ENCODE results near the gene IRF3. TPM values are rescaled to one million over a fixed set of nuclear protein-coding genes. Genes with fewer than 3 reads are reported as not detected.
"Not testable (repeated sequence)": the region's sequence is repeated elsewhere in the genome, so short reads cannot be mapped to it uniquely, and the experiment has no call there.

Gene IRF3
- total and polyA plus RNA-seq, 2 donors (not counting 1 experiment from before 2014, with no cell fraction given): 233 to 262 TPM

DNA sequence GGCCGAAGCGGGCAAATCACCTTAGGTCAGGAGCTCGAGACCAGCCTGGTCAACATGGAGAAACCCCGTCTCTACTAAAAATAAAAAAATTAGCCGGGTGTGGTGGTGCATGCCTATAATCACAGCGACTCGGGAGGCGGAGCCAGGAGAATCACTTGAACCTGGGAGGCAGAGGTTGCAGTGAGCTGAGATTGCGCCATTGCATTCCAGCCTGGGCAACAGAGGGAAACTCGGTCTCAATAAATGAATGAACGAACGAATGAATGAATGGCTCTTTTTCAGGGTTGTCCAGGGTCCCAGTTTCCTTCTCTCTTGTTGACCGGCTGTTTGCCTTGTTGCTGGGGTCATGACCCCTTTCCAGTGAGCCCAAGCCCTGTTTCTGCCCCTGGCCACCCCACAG is 47.8 kb downstream of the IRF3 start:
- POLR2A ChIA-PET: interaction anchor here (0.6 to 1.5 kb wide), 3 partner anchors 25 to 59 kb away, joined by 3 to 4 read pairs (median 3); no protein-coding TSS in a partner anchor
- 99% methylated on average over 11 of the region's 13 CpGs for WGBS (ENCODE audit: insufficient coverage)
- H3K27ac ChIP-seq (ENCODE audit: low read length in 2 of 2); H3K27ac Mint-ChIP-seq; H3K9ac ChIP-seq (ENCODE audit: low read length); DNase-seq; H2AFZ ChIP-seq (ENCODE audit: insufficient read depth, low read depth, low read length, poor library complexity, severe bottlenecking); H3K4me1 Mint-ChIP-seq; H3K27me3 ChIP-seq (replicated peaks in 1 of 4; ENCODE audit: control extremely low read depth in 1 of 4, control insufficient read depth in 3 of 4, insufficient read depth in 4 of 4, low read length in 3 of 4); H3K4me1 ChIP-seq (ENCODE audit: control insufficient read depth in 2 of 2, insufficient read depth in 2 of 2, low read length in 2 of 2); intact Hi-C loops (cut with micrococcal nuclease); ATAC-seq (ENCODE audit: low read depth); H3K9me3 Mint-ChIP-seq (ENCODE audit: insufficient read depth); H3K4me3 ChIP-seq (ENCODE audit: control extremely low read depth in 1 of 5, extremely low read depth in 1 of 5, insufficient read depth in 1 of 5, low read depth in 2 of 5, low read length in 4 of 5); CTCF ChIA-PET; H3K4me3 Mint-ChIP-seq; H3K4me2 ChIP-seq (replicated peaks; ENCODE audit: low read depth, low read length, poor library complexity, severe bottlenecking); H3K27me3 Mint-ChIP-seq: not testable (repeated sequence)
- peaks cover 11 to 74% of the 10 kb centered on the region in 2 experiments for H3K36me3 ChIP-seq (replicated peaks in 1 of 2; ENCODE audit: control extremely low read depth in 1 of 2, control insufficient read depth in 1 of 2, extremely low read depth in 1 of 2, insufficient read depth in 2 of 2, low read length in 1 of 2)
- peaks cover 0 to 11% (median 0%) of the 10 kb centered on the region in 3 donors for H3K9me3 ChIP-seq (ENCODE audit: control extremely low read depth in 1 of 3, control insufficient read depth in 2 of 3, insufficient read depth in 1 of 3, low read length in 2 of 3)
- peaks cover 77% of the 10 kb centered on the region for H4K20me1 ChIP-seq (ENCODE audit: control insufficient read depth, insufficient read depth, low read length, poor library complexity, severe bottlenecking)
- peaks cover 50% of the 10 kb centered on the region for H3K79me2 ChIP-seq (ENCODE audit: control insufficient read depth, insufficient read depth, low read length)

DNA sequence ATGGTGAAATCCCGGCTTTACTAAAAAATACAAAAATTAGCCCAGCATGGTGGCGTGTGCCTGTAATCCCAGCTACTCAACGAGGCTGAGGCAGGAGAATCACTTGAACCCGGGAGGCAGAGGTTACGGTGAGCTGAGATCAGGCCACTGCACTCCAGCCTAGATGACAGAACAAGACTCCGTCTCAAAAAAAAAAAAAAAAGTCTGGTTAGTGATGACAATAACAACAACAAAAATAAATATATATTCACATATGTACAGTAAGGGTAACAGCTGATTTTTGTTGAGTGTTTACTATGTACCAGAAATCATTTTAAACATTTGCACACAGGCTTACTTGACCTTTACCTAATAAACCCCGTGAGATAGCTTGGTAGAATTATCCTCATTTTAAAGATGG is 48.7 kb downstream of the IRF3 start:
- H3K27ac ChIP-seq (ENCODE audit: low read length in 2 of 2): no peak overlapping the region
- no peak overlapping the region for H3K4me2 ChIP-seq (replicated peaks; ENCODE audit: low read depth, low read length, poor library complexity, severe bottlenecking)
- no peaks in the 10 kb centered on the region for H3K4me1 ChIP-seq (ENCODE audit: control insufficient read depth in 2 of 2, insufficient read depth in 2 of 2, low read length in 2 of 2)
- no peak for TF ChIP-seq EZH2 (IDR thresholded peaks at IDR 0.05; ENCODE audit: borderline replicate concordance, insufficient read depth, low read depth, low read length, poor library complexity, severe bottlenecking)
- TF ChIP-seq, protein P1, sequence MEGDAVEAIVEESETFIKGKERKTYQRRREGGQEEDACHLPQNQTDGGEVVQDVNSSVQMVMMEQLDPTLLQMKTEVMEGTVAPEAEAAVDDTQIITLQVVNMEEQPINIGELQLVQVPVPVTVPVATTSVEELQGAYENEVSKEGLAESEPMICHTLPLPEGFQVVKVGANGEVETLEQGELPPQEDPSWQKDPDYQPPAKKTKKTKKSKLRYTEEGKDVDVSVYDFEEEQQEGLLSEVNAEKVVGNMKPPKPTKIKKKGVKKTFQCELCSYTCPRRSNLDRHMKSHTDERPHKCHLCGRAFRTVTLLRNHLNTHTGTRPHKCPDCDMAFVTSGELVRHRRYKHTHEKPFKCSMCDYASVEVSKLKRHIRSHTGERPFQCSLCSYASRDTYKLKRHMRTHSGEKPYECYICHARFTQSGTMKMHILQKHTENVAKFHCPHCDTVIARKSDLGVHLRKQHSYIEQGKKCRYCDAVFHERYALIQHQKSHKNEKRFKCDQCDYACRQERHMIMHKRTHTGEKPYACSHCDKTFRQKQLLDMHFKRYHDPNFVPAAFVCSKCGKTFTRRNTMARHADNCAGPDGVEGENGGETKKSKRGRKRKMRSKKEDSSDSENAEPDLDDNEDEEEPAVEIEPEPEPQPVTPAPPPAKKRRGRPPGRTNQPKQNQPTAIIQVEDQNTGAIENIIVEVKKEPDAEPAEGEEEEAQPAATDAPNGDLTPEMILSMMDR (IDR thresholded peaks at IDR 0.05): no peak
- no peak overlapping the region for H3K9ac ChIP-seq (ENCODE audit: low read length)
- H3K27me3 ChIP-seq (replicated peaks in 1 of 4; ENCODE audit: control extremely low read depth in 1 of 4, control insufficient read depth in 3 of 4, insufficient read depth in 4 of 4, low read length in 3 of 4): no peaks in the 10 kb centered on the region
- Mint-ChIP-seq H3K4me1 (peaks cover 9% of the 10 kb centered on the region), H3K27ac (no peak overlapping the region), H3K27me3 (no peaks in the 10 kb centered on the region), H3K4me3 (no peak overlapping the region), H3K9me3 (ENCODE audit: insufficient read depth) (no peaks in the 10 kb centered on the region)
- CTCF ChIA-PET: interaction anchor here (0.7 kb wide), 1 partner anchor 781 kb away, joined by 3 read pairs; no protein-coding TSS in a partner anchor
- ATAC-seq (ENCODE audit: low read depth) (no peak), DNase-seq (no peak)
- POLR2A ChIA-PET: interaction anchor here (1.5 kb wide), 1 partner anchor 60 kb away, joined by 3 read pairs; no protein-coding TSS in a partner anchor
- intact Hi-C loops (cut with micrococcal nuclease): no loop called here
- H3K36me3 ChIP-seq (replicated peaks in 1 of 2; ENCODE audit: control extremely low read depth in 1 of 2, control insufficient read depth in 1 of 2, extremely low read depth in 1 of 2, insufficient read depth in 2 of 2, low read length in 1 of 2): peaks cover 11 to 78% of the 10 kb centered on the region in 2 experiments
- WGBS (ENCODE audit: insufficient coverage): 100% methylated on average over 4 of the region's 7 CpGs
- peaks cover 56% of the 10 kb centered on the region for H3K79me2 ChIP-seq (ENCODE audit: control insufficient read depth, insufficient read depth, low read length)
- H4K20me1 ChIP-seq (ENCODE audit: control insufficient read depth, insufficient read depth, low read length, poor library complexity, severe bottlenecking): peaks cover 83% of the 10 kb centered on the region
- no peak overlapping the region for H2AFZ ChIP-seq (ENCODE audit: insufficient read depth, low read depth, low read length, poor library complexity, severe bottlenecking)
- peaks cover 0 to 11% (median 0%) of the 10 kb centered on the region in 3 donors for H3K9me3 ChIP-seq (ENCODE audit: control extremely low read depth in 1 of 3, control insufficient read depth in 2 of 3, insufficient read depth in 1 of 3, low read length in 2 of 3)
- H3K4me3 ChIP-seq (ENCODE audit: control extremely low read depth in 1 of 5, extremely low read depth in 1 of 5, insufficient read depth in 1 of 5, low read depth in 2 of 5, low read length in 4 of 5): no peak overlapping the region
